Neural crest cell (in vitro differentiated cells): ENCODE data around the gene FCRL1. TPM values are rescaled to one million over a fixed set of nuclear protein-coding genes. Genes with fewer than 3 reads are reported as not detected.
A peak's percentile ranks its signal among the peaks of the same experiment; 100 is the strongest.

Experiments used
- DNase-seq: peaks from one replicate; pipeline ENCODE4 v3.0.0; 2021; ENCODE audit warnings: low read depth, mixed read lengths, low spot score
- H3K27ac Mint-ChIP-seq: one replicate; pipeline ENCODE4 v1.8.0; 2021; ENCODE audit warnings: mild to moderate bottlenecking, mixed read lengths; ENCODE audit not compliant: unreplicated experiment
- H3K27me3 Mint-ChIP-seq: 2 replicates; pipeline ENCODE4 v1.8.0; 2021; ENCODE audit warnings: low read depth, mild to moderate bottlenecking, mixed read lengths
- H3K36me3 Mint-ChIP-seq: 2 replicates; pipeline ENCODE4 v1.8.0; 2021; ENCODE audit warnings: low read depth, mild to moderate bottlenecking, mixed read lengths
- H3K4me1 Mint-ChIP-seq: 2 replicates; pipeline ENCODE4 v1.8.0; 2021; ENCODE audit warnings: mixed read lengths
- H3K4me3 Mint-ChIP-seq: one replicate; pipeline ENCODE4 v1.8.0; 2021; ENCODE audit warnings: mild to moderate bottlenecking, mixed read lengths
- H3K9me3 Mint-ChIP-seq: 2 replicates; pipeline ENCODE4 v1.8.0; 2021; ENCODE audit warnings: mixed read lengths
- total RNA-seq: library from RNA; stranded (reverse); gene quantifications from 2 replicates; pipeline ENCODE4 v1.2.1, GENCODE V29; 2021
- TF ChIP-seq, protein P1 (sequence below): fragments of 200-600 bp; sonication (generic); conservative IDR thresholded peaks from 2 replicates; pipeline ENCODE4 v1.5.0; 2021; ENCODE audit warnings: antibody characterized with exemption, mild to moderate bottlenecking

Gene FCRL1
- total RNA-seq, 1 donor from 2014 or later = not detected

DNA sequence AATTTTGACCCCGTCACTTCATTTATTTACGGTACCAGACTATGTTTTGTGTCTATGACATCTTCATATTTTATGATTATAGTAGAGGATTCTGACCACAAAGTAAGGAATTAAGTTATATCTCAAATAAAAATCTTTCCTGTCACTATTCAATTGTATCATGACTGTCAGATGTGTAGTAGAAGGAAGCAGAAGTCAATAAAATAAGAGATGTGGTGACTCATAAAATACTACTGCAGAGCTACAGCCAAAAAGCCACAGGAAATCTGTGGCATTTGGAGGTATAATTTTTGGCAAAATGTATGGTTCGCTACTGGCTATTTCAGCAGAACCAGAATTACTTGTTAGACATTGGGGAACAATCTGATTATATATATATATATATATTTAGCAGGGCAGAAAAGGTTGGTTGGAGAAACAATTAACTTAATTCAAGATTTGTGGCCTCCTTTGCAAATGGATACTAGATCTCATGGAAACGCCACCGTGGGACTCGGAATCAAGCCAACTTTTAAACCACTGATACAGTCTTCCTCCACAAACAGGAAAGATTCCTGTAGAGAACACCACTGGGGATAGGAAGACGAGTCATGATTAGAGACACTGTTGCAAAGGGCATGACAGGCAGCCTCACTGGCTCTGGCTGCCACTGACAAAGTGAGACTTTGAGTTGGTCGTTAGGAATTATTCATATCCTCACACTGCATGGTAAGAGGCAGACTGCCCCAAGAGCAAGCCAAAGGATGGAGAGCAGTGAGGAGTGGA lies 48.1 kb downstream of the FCRL1 start:
- no peak overlapping the region for H3K4me3 Mint-ChIP-seq
- peaks cover 18% of the 10 kb centered on the region for H3K27me3 Mint-ChIP-seq
- H3K36me3 Mint-ChIP-seq = no peaks in the 10 kb centered on the region
- H3K9me3 Mint-ChIP-seq = no peaks in the 10 kb centered on the region
- DNase-seq = no peak
- no peak overlapping the region for H3K27ac Mint-ChIP-seq
- H3K4me1 Mint-ChIP-seq = no peaks in the 10 kb centered on the region
- TF ChIP-seq, protein P1, sequence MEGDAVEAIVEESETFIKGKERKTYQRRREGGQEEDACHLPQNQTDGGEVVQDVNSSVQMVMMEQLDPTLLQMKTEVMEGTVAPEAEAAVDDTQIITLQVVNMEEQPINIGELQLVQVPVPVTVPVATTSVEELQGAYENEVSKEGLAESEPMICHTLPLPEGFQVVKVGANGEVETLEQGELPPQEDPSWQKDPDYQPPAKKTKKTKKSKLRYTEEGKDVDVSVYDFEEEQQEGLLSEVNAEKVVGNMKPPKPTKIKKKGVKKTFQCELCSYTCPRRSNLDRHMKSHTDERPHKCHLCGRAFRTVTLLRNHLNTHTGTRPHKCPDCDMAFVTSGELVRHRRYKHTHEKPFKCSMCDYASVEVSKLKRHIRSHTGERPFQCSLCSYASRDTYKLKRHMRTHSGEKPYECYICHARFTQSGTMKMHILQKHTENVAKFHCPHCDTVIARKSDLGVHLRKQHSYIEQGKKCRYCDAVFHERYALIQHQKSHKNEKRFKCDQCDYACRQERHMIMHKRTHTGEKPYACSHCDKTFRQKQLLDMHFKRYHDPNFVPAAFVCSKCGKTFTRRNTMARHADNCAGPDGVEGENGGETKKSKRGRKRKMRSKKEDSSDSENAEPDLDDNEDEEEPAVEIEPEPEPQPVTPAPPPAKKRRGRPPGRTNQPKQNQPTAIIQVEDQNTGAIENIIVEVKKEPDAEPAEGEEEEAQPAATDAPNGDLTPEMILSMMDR = no peak

GRCh38 chr1:157770442-157771043 lies 49.4 kb downstream of the FCRL1 start:
- TF ChIP-seq, protein P1 = peak; percentile 36
- H3K4me3 Mint-ChIP-seq = no peak overlapping the region
- DNase-seq = no peak
- no peaks in the 10 kb centered on the region for H3K36me3 Mint-ChIP-seq
- no peaks in the 10 kb centered on the region for H3K9me3 Mint-ChIP-seq
- no peaks in the 10 kb centered on the region for H3K4me1 Mint-ChIP-seq
- H3K27me3 Mint-ChIP-seq = peaks cover 16% of the 10 kb centered on the region
- no peak overlapping the region for H3K27ac Mint-ChIP-seq

- no peak overlapping the region for H3K4me3 Mint-ChIP-seq
- TF ChIP-seq, protein P1 = no peak
- H3K4me1 Mint-ChIP-seq = no peaks in the 10 kb centered on the region
- no peaks in the 10 kb centered on the region for H3K36me3 Mint-ChIP-seq
- no peaks in the 10 kb centered on the region for H3K9me3 Mint-ChIP-seq
- no peak for DNase-seq
- H3K27me3 Mint-ChIP-seq = peaks cover 4% of the 10 kb centered on the region
- H3K27ac Mint-ChIP-seq = no peak overlapping the region
Measured at GRCh38 chr1:157766792-157767191, 53.1 kb downstream of the FCRL1 start.

- Mint-ChIP-seq H3K4me3 (no peak overlapping the region), H3K27ac (no peak overlapping the region), H3K9me3 (peaks cover 5% of the 10 kb centered on the region), H3K27me3 (no peaks in the 10 kb centered on the region), H3K36me3 (no peaks in the 10 kb centered on the region), H3K4me1 (no peaks in the 10 kb centered on the region)
- no peak for DNase-seq
- TF ChIP-seq, protein P1 = no peak
Measured at GRCh38 chr1:157758018-157758417, 61.9 kb downstream of the FCRL1 start.

DNA sequence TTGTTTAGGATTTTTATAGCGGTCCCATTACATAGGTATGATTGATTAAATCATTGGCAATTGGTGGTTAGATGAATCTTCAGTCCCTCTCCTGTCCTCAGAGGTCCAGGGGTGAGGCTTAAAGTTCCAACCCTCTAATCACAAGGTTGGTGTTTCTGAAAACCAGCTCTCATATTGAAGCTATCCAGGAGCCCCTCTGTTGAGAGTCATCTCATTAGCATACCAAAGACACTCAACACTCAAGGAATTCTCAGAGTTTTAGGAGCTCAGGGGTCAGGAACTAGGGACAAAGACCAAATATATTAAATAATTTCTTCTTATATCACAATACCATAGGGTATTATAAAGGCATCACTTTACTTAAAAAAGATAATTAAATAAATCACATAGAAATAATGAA lies 66.3 kb downstream of the FCRL1 start:
- H3K27ac Mint-ChIP-seq = no peak overlapping the region
- peaks cover 2% of the 10 kb centered on the region for H3K9me3 Mint-ChIP-seq
- TF ChIP-seq, protein P1 = no peak
- no peaks in the 10 kb centered on the region for H3K36me3 Mint-ChIP-seq
- H3K4me3 Mint-ChIP-seq = no peak overlapping the region
- no peak for DNase-seq
- peaks cover 2% of the 10 kb centered on the region for H3K27me3 Mint-ChIP-seq
- no peaks in the 10 kb centered on the region for H3K4me1 Mint-ChIP-seq
